ENCODE data around the gene BTBD19. TPM values are rescaled to one million over a fixed set of nuclear protein-coding genes. Genes with fewer than 3 reads are reported as not detected.
"Not testable (repeated sequence)": the region's sequence is repeated elsewhere in the genome, so short reads cannot be mapped to it uniquely, and the experiment has no call there.

The BTBD19 gene
- polyA plus RNA-seq, 4 donors = 1.1 to 14.7 (median 1.7) TPM

DNA sequence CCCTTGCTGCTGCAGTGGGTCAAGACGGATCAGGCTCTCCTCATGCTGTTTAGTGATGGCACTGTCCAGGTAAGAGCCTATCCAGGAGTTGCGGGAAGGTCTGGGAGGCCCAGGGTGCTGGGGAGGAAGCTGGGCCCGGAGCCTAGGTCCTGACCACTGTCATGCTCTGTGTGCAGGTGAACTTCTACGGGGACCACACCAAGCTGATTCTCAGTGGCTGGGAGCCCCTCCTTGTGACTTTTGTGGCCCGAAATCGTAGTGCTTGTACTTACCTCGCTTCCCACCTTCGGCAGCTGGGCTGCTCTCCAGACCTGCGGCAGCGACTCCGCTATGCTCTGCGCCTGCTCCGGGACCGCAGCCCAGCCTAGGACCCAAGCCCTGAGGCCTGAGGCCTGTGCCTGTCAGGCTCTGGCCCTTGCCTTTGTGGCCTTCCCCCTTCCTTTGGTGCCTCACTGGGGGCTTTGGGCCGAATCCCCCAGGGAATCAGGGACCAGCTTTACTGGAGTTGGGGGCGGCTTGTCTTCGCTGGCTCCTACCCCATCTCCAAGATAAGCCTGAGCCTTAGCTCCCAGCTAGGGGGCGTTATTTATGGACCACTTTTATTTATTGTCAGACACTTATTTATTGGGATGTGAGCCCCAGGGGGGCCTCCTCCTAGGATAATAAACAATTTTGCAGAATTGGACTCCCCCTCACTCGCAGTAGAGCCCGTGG lies 2.9 kb upstream of the BTBD19 start:
- H3K27ac ChIP-seq (ENCODE audit: low read depth in 1 of 3, low read length in 2 of 3) = peak overlapping the region in 1 of 3 donors; percentile 20
- FAIRE-seq = no peak
- no peak for DNase-seq
- H3K27me3 ChIP-seq (ENCODE audit: control insufficient read depth in 3 of 3, insufficient read depth in 3 of 3, low read length in 3 of 3) = no peaks in the 10 kb centered on the region
- peaks cover 2 to 70% (median 8%) of the 10 kb centered on the region in 3 donors for H3K36me3 ChIP-seq (ENCODE audit: control insufficient read depth in 3 of 3, insufficient read depth in 2 of 3, low read depth in 1 of 3, low read length in 3 of 3)
- H3K4me1 ChIP-seq (ENCODE audit: control insufficient read depth in 3 of 3, insufficient read depth in 2 of 3, low read depth in 1 of 3, low read length in 2 of 3) = peaks cover 27 to 63% (median 28%) of the 10 kb centered on the region in 3 donors
- WGBS, 3 donors = 94 to 96% (median 94%) methylated on average over 19 to 20 of the region's 20 CpGs
- no peak overlapping the region for H3K4me3 ChIP-seq (ENCODE audit: low read depth in 1 of 3, low read length in 3 of 3)
- no peaks in the 10 kb centered on the region for H3K9me3 ChIP-seq (ENCODE audit: control insufficient read depth in 2 of 2, insufficient read depth in 1 of 2, low read depth in 1 of 2, low read length in 1 of 2)

DNA sequence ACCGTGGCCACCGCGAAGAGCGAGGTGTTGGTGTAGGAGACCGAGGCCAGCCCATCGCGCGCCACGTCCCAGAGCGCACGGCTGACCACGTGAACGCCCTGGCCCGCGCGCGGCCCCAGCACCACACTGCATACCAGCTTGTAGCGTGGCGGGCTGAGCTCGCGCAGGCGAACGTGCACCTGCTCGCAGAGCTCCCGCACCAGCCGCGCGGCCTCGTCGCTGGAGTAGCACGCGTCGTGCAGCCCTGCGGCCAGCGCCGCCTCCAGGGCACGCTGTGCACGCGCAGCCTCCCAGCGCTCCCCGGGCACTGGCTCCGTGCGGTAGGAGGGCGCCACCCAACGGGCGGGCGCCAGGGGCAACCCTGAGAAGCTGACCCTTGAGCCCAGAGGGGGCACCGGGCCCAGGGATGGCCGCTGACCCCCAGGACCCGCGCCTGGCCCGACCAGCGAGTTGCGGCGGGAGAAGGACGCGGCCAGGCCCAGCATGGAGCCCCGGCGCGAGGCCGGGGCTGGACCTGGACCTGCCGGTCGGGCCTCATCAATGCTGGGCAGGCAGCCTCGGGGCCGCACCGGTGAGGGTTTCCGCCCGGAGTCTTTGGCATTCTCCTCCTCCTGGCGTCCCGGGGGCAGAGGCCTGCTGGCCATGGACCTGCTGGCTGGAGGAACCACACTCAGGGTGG lies 2.2 kb upstream of the BTBD19 start:
- DNase-seq = no peak
- no peak for FAIRE-seq
- H3K27ac ChIP-seq (ENCODE audit: low read depth in 1 of 3, low read length in 2 of 3) = peak overlapping the region; percentile 88 to 99 (median 98)
- peaks cover 27 to 58% (median 28%) of the 10 kb centered on the region in 3 donors for H3K4me1 ChIP-seq (ENCODE audit: control insufficient read depth in 3 of 3, insufficient read depth in 2 of 3, low read depth in 1 of 3, low read length in 2 of 3)
- WGBS, 3 donors = 95 to 97% (median 95%) methylated on average over 57 to 70 of the region's 70 CpGs
- H3K36me3 ChIP-seq (ENCODE audit: control insufficient read depth in 3 of 3, insufficient read depth in 2 of 3, low read depth in 1 of 3, low read length in 3 of 3) = peaks cover 2 to 73% (median 8%) of the 10 kb centered on the region in 3 donors
- H3K9me3 ChIP-seq (ENCODE audit: control insufficient read depth in 2 of 2, insufficient read depth in 1 of 2, low read depth in 1 of 2, low read length in 1 of 2) = no peaks in the 10 kb centered on the region
- H3K4me3 ChIP-seq (ENCODE audit: low read depth in 1 of 3, low read length in 3 of 3) = no peak overlapping the region
- no peaks in the 10 kb centered on the region for H3K27me3 ChIP-seq (ENCODE audit: control insufficient read depth in 3 of 3, insufficient read depth in 3 of 3, low read length in 3 of 3)

DNA sequence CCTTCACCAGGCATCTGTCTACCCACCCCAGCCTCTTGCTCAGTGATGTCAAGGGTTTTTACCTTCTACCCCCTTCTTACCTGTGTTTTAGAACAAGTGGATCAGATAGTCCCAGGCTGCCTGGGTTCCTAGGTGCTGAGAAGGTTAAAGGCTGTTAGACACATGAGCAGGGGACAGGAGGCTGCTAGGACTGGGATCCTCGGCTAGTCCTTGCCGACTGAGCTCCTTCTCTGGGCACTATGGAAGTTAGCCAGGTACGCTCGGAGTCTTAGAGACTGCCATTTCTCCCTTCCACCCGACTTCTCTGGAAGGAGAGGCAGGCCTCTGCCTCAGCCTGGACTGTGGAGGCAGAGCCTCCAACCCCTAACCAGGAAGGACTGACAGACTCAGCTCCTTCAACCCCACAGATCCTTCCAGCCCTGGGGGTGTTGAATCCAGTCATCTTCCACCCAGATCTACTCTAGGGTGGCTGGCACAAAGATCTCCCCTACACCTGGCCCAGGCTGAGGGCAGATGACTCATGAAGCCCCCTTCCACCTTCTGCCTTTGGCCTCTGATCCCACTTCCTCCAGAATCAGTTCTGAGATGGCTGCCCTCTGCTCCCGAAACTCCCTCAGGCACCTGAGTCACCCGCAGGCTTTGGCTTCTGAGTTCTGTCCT lies 1.5 kb upstream of the BTBD19 start, which contains the start of gene DYNLT4:
TSS of gene DYNLT4 (minus strand) at position 648 of the 660 bp plus-strand sequence. CDS start 683 bp downstream, outside the sequence.
- DNase-seq = no peak
- Histone ChIP-seq H3K9me3 (ENCODE audit: control insufficient read depth in 2 of 2, insufficient read depth in 1 of 2, low read depth in 1 of 2, low read length in 1 of 2) (no peaks in the 10 kb centered on the region), H3K27ac (ENCODE audit: low read depth in 1 of 3, low read length in 2 of 3) (peak within 1 kb of the TSS; percentile 88 to 99 (median 98)), H3K27me3 (ENCODE audit: control insufficient read depth in 3 of 3, insufficient read depth in 3 of 3, low read length in 3 of 3) (no peaks in the 10 kb centered on the region), H3K4me3 (ENCODE audit: low read depth in 1 of 3, low read length in 3 of 3) (no peak within 1 kb of the TSS), H3K4me1 (ENCODE audit: control insufficient read depth in 3 of 3, insufficient read depth in 2 of 3, low read depth in 1 of 3, low read length in 2 of 3) (peaks cover 27 to 57% (median 28%) of the 10 kb centered on the region in 3 donors), H3K36me3 (ENCODE audit: control insufficient read depth in 3 of 3, insufficient read depth in 2 of 3, low read depth in 1 of 3, low read length in 3 of 3) (peaks cover 2 to 71% (median 8%) of the 10 kb centered on the region in 3 donors)
- FAIRE-seq = no peak
- 58 to 63% (median 61%) methylated on average over 7 of the region's 7 CpGs for WGBS, 3 donors

DNA sequence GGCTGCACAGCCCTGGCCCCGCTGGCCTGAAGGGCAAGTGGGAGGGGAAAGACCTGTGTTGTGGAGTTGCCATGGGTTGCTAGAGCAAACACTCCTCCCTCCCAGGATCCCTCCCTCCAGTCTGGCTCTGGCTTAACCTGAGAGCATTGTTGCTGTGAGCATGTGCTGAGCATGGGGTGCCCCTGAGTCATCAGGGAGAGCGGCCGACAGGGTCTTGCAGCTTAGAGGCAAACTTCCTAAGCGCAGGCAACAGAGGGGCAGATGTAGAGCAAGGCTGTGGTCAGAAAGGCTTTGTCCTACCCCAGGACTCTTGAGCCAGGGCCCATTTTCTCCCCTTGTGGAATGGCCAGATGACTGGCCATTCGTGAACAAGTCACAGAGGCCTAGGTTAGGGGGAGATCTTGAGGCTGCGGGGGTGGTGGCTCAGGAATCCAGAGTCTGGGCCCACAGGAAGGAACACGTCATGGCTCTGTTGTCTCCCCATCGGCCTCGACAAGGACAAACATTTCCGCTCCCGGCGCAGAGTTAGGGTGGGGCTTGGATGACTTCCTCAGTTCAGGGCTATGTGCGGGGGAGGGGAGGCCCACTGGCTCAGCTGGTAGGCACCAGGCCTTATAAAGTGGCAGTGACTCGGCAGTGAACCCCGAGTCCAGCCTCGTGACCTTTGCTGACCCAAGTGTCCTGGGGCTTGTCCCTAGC lies 810 bp upstream of the BTBD19 start:
- 2 to 4% (median 4%) methylated on average over 16 of the region's 16 CpGs for WGBS, 3 donors
- FAIRE-seq (no peak), DNase-seq (peak; percentile 96 to 97)
- Histone ChIP-seq H3K27me3 (ENCODE audit: control insufficient read depth in 3 of 3, insufficient read depth in 3 of 3, low read length in 3 of 3) (no peaks in the 10 kb centered on the region), H3K9me3 (ENCODE audit: control insufficient read depth in 2 of 2, insufficient read depth in 1 of 2, low read depth in 1 of 2, low read length in 1 of 2) (no peaks in the 10 kb centered on the region), H3K4me3 (ENCODE audit: low read depth in 1 of 3, low read length in 3 of 3) (no peak overlapping the region), H3K36me3 (ENCODE audit: control insufficient read depth in 3 of 3, insufficient read depth in 2 of 3, low read depth in 1 of 3, low read length in 3 of 3) (peaks cover 2 to 70% (median 8%) of the 10 kb centered on the region in 3 donors), H3K27ac (ENCODE audit: low read depth in 1 of 3, low read length in 2 of 3) (peak overlapping the region; percentile 88 to 99 (median 98)), H3K4me1 (ENCODE audit: control insufficient read depth in 3 of 3, insufficient read depth in 2 of 3, low read depth in 1 of 3, low read length in 2 of 3) (peaks cover 25 to 56% (median 28%) of the 10 kb centered on the region in 3 donors)

DNA sequence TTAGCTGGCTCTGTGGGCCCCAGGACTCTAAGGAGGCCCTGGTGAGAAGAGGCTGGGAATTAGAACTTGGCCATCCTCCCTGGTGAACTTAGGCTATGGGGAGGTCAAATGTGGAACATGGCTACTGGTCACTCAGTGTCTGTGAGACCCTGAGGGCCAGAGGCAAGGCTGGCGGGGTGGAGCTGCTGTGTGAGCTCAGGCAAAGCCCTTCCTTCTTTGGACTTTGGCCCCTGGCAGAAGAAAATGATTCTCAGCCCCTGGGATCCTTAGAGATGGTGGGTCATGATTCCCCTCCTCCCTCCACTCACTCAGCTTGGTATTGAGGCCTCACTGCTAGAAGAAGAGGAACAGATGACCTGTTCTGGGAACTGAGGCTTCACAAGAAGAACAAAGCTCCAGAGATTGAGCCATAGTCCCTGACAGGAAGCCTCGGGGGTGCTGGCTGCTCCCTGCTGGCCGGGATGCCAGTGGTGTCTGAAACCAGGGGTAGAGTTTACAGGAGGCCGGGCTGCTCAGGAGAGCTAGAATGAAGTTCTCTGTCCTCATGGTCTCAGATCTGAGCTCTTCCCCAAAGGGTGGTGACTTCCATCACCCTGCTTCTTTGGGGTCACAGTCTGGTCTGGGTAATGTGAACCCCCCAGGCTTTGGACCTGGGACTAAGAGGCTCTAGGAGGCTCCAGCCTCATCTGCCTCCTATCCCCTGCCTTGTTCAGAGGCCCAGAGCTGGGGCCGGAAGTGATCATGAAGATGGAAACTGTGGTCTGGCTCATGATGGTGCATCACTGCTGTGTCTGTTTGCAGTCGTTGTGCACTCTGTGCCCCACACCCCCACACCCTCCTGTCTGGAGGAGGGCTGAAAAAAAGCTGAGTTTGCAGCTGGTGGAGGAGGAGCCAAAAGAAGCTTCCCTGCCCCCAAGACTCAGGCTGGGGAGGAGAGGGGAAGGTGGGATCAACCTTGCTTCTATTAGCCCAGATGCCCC lies 905 bp downstream of the BTBD19 start:
- DNase-seq (peak; percentile 82 to 91), FAIRE-seq (no peak)
- 15 to 18% (median 17%) methylated on average over 6 of the region's 6 CpGs for WGBS, 3 donors
- peaks cover 0 to 53% (median 3%) of the 10 kb centered on the region in 3 donors for H3K36me3 ChIP-seq (ENCODE audit: control insufficient read depth in 3 of 3, insufficient read depth in 2 of 3, low read depth in 1 of 3, low read length in 3 of 3)
- peaks cover 25 to 57% (median 28%) of the 10 kb centered on the region in 3 donors for H3K4me1 ChIP-seq (ENCODE audit: control insufficient read depth in 3 of 3, insufficient read depth in 2 of 3, low read depth in 1 of 3, low read length in 2 of 3)
- peak overlapping the region in 1 of 3 donors; percentile 24 for H3K4me3 ChIP-seq (ENCODE audit: low read depth in 1 of 3, low read length in 3 of 3)
- no peaks in the 10 kb centered on the region for H3K27me3 ChIP-seq (ENCODE audit: control insufficient read depth in 3 of 3, insufficient read depth in 3 of 3, low read length in 3 of 3)
- H3K9me3 ChIP-seq (ENCODE audit: control insufficient read depth in 2 of 2, insufficient read depth in 1 of 2, low read depth in 1 of 2, low read length in 1 of 2) = no peaks in the 10 kb centered on the region
- H3K27ac ChIP-seq (ENCODE audit: low read depth in 1 of 3, low read length in 2 of 3) = peak overlapping the region; percentile 88 to 99 (median 98)

DNA sequence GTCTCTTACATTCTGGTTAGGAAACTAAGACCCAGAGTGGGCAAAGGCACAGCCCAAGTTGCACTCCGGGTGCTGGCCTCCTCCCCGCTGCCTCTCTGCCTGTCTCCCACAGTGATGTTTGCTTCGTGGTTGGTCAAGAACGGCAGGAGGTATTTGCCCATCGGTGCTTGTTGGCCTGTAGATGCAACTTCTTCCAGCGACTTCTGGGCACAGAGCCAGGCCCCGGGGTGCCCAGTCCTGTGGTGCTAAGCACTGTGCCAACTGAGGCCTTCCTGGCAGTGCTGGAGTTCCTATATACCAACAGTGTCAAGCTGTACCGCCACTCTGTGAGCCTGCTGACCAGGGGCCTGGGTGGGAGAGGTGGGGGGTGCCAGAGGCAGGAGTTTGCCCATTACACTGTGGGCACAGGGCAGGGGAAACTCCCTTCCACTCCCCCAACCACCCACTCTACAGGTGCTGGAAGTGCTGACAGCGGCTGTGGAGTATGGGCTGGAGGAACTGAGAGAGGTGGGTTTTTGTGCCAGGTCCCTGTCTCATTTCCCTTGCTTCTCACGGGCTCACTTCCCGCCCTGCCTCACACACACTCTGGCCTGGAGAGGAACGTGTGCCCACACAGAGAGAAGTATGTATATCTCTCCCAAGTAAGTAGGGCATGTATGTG lies 1.9 kb downstream of the BTBD19 start:
- peaks cover 0 to 48% (median 3%) of the 10 kb centered on the region in 3 donors for H3K36me3 ChIP-seq (ENCODE audit: control insufficient read depth in 3 of 3, insufficient read depth in 2 of 3, low read depth in 1 of 3, low read length in 3 of 3)
- H3K9me3 ChIP-seq (ENCODE audit: control insufficient read depth in 2 of 2, insufficient read depth in 1 of 2, low read depth in 1 of 2, low read length in 1 of 2) = no peaks in the 10 kb centered on the region
- no peaks in the 10 kb centered on the region for H3K27me3 ChIP-seq (ENCODE audit: control insufficient read depth in 3 of 3, insufficient read depth in 3 of 3, low read length in 3 of 3)
- FAIRE-seq (no peak), DNase-seq (no peak)
- 52 to 67% (median 54%) methylated on average over 12 of the region's 12 CpGs for WGBS, 3 donors
- no peak overlapping the region for H3K4me3 ChIP-seq (ENCODE audit: low read depth in 1 of 3, low read length in 3 of 3)
- H3K4me1 ChIP-seq (ENCODE audit: control insufficient read depth in 3 of 3, insufficient read depth in 2 of 3, low read depth in 1 of 3, low read length in 2 of 3) = peaks cover 25 to 66% (median 28%) of the 10 kb centered on the region in 3 donors
- peak overlapping the region; percentile 88 to 99 (median 98) for H3K27ac ChIP-seq (ENCODE audit: low read depth in 1 of 3, low read length in 2 of 3)

DNA sequence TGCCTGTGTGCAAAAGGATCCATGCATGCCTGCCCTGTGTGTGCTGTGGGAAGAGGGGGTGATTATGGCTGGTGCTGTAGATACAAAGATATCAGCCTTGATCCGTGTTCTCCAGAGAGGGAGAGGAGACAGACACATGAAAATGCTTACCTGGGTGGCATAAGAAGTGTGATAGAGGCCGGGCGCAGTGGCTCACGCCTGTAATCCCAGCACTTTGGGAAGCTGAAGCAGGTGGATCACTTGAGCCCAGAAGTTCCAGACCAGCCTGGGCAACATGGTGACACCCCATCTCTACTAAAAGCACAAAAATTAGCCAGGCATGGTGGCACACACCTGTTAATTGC lies 2.4 kb downstream of the BTBD19 start:
- Histone ChIP-seq H3K27ac (ENCODE audit: low read depth in 1 of 3, low read length in 2 of 3) (peak overlapping the region in 2 of 3 donors; percentile 98 to 99), H3K36me3 (ENCODE audit: control insufficient read depth in 3 of 3, insufficient read depth in 2 of 3, low read depth in 1 of 3, low read length in 3 of 3) (peaks cover 0 to 47% (median 0%) of the 10 kb centered on the region in 3 donors), H3K4me1 (ENCODE audit: control insufficient read depth in 3 of 3, insufficient read depth in 2 of 3, low read depth in 1 of 3, low read length in 2 of 3) (peaks cover 25 to 66% (median 28%) of the 10 kb centered on the region in 3 donors)
- not testable (repeated sequence) for H3K27me3 ChIP-seq (ENCODE audit: control insufficient read depth in 3 of 3, insufficient read depth in 3 of 3, low read length in 3 of 3); DNase-seq; H3K9me3 ChIP-seq (ENCODE audit: control insufficient read depth in 2 of 2, insufficient read depth in 1 of 2, low read depth in 1 of 2, low read length in 1 of 2); FAIRE-seq; H3K4me3 ChIP-seq (ENCODE audit: low read depth in 1 of 3, low read length in 3 of 3)
- 88 to 94% (median 93%) methylated on average over 4 of the region's 4 CpGs for WGBS, 3 donors
